Colonic mucosa (tissue), 2 donors: ENCODE measurements around the gene NPBWR2. TPM values are rescaled to one million over a fixed set of nuclear protein-coding genes. Genes with fewer than 3 reads are reported as not detected.

Experiments used
- microRNA-seq: library from miRNA; unstranded; fragments of <30 nt; microRNA quantifications from one replicate; pipeline ENCODE4, GENCODE V29; 2019
- total RNA-seq, 2 donors: library from RNA; stranded (reverse); fragmentation: NEBNext Ultra II Directional in 1 of 2; extraction: Animal tissue kit (Norgen Biotek cat#: 25700) in 1 of 2; gene quantifications; one replicate each; pipeline ENCODE4 v1.2.1, GENCODE V29; 2021
- donor health status: DM: no; HTN: no; CAD: no.
- donor health status: DM: no; HTN: no; CAD: no.

Gene NPBWR2
- total RNA-seq, 2 donors from 2014 or later = not detected

Small RNA genes lying within 50 kb of the gene (microRNA-seq; reads per million reads assigned to microRNA genes)
- 2.2 reads per million for gene MIR6813

Other genes starting within 250 kb of the NPBWR2 start
- gene ABHD16B, start 246.1 kb downstream of the NPBWR2 start, total RNA-seq = not detected
- gene TPD52L2, start 242.3 kb downstream of the NPBWR2 start, total RNA-seq = 10 to 100 TPM; 54.0 to 66.1 TPM
- 10 to 100 TPM; 58.9 to 63.9 TPM for gene DNAJC5, start 212.4 kb downstream of the NPBWR2 start, total RNA-seq
- 10 to 100 TPM; 33.6 to 49.5 TPM for gene UCKL1, start 151.1 kb downstream of the NPBWR2 start, total RNA-seq
- gene ZNF512B, start 137.6 kb downstream of the NPBWR2 start, total RNA-seq = 1 to 10 TPM; 1.9 TPM
- 1 to 10 TPM; 6.1 to 6.4 TPM for gene SAMD10, start 127.9 kb downstream of the NPBWR2 start, total RNA-seq
- 10 to 100 TPM; 53.0 to 68.6 TPM for gene PRPF6, start 126.4 kb downstream of the NPBWR2 start, total RNA-seq
- 1 to 10 TPM in 1 of 2 donors, under 1 TPM in 1; 0.29 to 3.3 TPM for gene C20orf204, start 71.4 kb downstream of the NPBWR2 start, total RNA-seq
- 10 to 100 TPM in 1 of 2 donors, 1 to 10 TPM in 1; 8.4 to 26.8 TPM for gene SOX18, start 57.9 kb downstream of the NPBWR2 start, total RNA-seq
- gene TCEA2, start 44.4 kb downstream of the NPBWR2 start, total RNA-seq = 10 to 100 TPM in 1 of 2 donors, 1 to 10 TPM in 1; 7.3 to 11.8 TPM
- gene RGS19, start 28.0 kb downstream of the NPBWR2 start, total RNA-seq = 1 to 10 TPM; 3.4 to 4.5 TPM
- under 1 TPM; 0.24 to 0.25 TPM for gene OPRL1, start 27.5 kb downstream of the NPBWR2 start, total RNA-seq
- gene LKAAEAR1, start 23.2 kb downstream of the NPBWR2 start, total RNA-seq = not detected
- gene MYT1, start 56.9 kb upstream of the NPBWR2 start, total RNA-seq = under 1 TPM; 0.19 to 0.22 TPM
- gene PCMTD2, start 148.2 kb upstream of the NPBWR2 start, total RNA-seq = 10 to 100 TPM; 23.3 to 35.7 TPM